ENCODE data around the gene GPR35. TPM values are rescaled to one million over a fixed set of nuclear protein-coding genes. Genes with fewer than 3 reads are reported as not detected.

The GPR35 gene
- total and polyA plus RNA-seq, 2 of the 13 experiments (the other 11 are each of a cell fraction or from before 2014, with no cell fraction given), result 27.1 to 44.2 TPM

- TF ChIP-seq FOXP1 (IDR thresholded peaks at IDR 0.05), result no peak
- peak; percentile 10; the same call in 1 of the 2 replicates for TF ChIP-seq FOXP1 (CRISPR knock-in tag; IDR thresholded peaks at IDR 0.05)
- TF ChIP-seq PLRG1 (conservative IDR thresholded peaks at IDR 0.05), result no peak
- no peak for TF ChIP-seq PRMT3 (CRISPR knock-in tag; IDR thresholded peaks at IDR 0.05; ENCODE audit: borderline replicate concordance, low read depth)
- TF ChIP-seq ZNF569 (CRISPR knock-in tag; IDR thresholded peaks at IDR 0.05; ENCODE audit: borderline replicate concordance), result no peak
- TF ChIP-seq, protein P1, sequence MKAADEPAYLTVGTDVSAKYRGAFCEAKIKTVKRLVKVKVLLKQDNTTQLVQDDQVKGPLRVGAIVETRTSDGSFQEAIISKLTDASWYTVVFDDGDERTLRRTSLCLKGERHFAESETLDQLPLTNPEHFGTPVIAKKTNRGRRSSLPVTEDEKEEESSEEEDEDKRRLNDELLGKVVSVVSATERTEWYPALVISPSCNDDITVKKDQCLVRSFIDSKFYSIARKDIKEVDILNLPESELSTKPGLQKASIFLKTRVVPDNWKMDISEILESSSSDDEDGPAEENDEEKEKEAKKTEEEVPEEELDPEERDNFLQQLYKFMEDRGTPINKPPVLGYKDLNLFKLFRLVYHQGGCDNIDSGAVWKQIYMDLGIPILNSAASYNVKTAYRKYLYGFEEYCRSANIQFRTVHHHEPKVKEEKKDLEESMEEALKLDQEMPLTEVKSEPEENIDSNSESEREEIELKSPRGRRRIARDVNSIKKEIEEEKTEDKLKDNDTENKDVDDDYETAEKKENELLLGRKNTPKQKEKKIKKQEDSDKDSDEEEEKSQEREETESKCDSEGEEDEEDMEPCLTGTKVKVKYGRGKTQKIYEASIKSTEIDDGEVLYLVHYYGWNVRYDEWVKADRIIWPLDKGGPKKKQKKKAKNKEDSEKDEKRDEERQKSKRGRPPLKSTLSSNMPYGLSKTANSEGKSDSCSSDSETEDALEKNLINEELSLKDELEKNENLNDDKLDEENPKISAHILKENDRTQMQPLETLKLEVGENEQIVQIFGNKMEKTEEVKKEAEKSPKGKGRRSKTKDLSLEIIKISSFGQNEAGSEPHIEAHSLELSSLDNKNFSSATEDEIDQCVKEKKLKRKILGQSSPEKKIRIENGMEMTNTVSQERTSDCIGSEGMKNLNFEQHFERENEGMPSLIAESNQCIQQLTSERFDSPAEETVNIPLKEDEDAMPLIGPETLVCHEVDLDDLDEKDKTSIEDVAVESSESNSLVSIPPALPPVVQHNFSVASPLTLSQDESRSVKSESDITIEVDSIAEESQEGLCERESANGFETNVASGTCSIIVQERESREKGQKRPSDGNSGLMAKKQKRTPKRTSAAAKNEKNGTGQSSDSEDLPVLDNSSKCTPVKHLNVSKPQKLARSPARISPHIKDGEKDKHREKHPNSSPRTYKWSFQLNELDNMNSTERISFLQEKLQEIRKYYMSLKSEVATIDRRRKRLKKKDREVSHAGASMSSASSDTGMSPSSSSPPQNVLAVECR (CRISPR knock-in tag; IDR thresholded peaks at IDR 0.05; ENCODE audit: borderline replicate concordance), result peak; percentile 76; the same call in 1 of the 2 replicates
- TF ChIP-seq RFX1 (IDR thresholded peaks at IDR 0.05), result no peak
- TF ChIP-seq ELF3 (CRISPR knock-in tag; IDR thresholded peaks at IDR 0.05), result peak; percentile 49; the same call in 1 of the 2 replicates
- TF ChIP-seq MTA1 (CRISPR knock-in tag; IDR thresholded peaks at IDR 0.05; ENCODE audit: borderline replicate concordance), result peak; percentile 81; the same call in 1 of the 2 replicates
- no peak for TF ChIP-seq TCF7 (IDR thresholded peaks at IDR 0.05; ENCODE audit: low read depth)
- no peak for TF ChIP-seq GFI1 (CRISPR knock-in tag; IDR thresholded peaks at IDR 0.05; ENCODE audit: borderline replicate concordance)
- no peak for TF ChIP-seq ZNF839 (CRISPR knock-in tag; IDR thresholded peaks at IDR 0.05; ENCODE audit: borderline replicate concordance)
- TF ChIP-seq KLF9 (CRISPR knock-in tag; IDR thresholded peaks at IDR 0.05; ENCODE audit: low read depth), result peak; percentile 98
- no peak for TF ChIP-seq SP1 (IDR thresholded peaks at IDR 0.05)
- peak; percentile 84 for TF ChIP-seq SP1 (CRISPR knock-in tag; IDR thresholded peaks at IDR 0.05)
- peak; percentile 55; the same call in 1 of the 2 replicates for TF ChIP-seq ISL2 (CRISPR knock-in tag; IDR thresholded peaks at IDR 0.05)
- TF ChIP-seq, protein P2, sequence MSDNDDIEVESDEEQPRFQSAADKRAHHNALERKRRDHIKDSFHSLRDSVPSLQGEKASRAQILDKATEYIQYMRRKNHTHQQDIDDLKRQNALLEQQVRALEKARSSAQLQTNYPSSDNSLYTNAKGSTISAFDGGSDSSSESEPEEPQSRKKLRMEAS (IDR thresholded peaks at IDR 0.05), result peak; percentile 99
- no peak for TF ChIP-seq PCBP2 (optimal IDR thresholded peaks at IDR 0.05; ENCODE audit: low read depth, low read length, poor library complexity, severe bottlenecking)
- TF ChIP-seq ZNF451 (CRISPR knock-in tag; IDR thresholded peaks at IDR 0.05), result no peak; the same call in 1 of the 2 replicates
- TF ChIP-seq STAT5B (CRISPR knock-in tag; IDR thresholded peaks at IDR 0.05), result no peak
- TF ChIP-seq ZNF432 (CRISPR knock-in tag; IDR thresholded peaks at IDR 0.05; ENCODE audit: borderline replicate concordance), result no peak
- TF ChIP-seq BCLAF1 (IDR thresholded peaks at IDR 0.05), result no peak
- TF ChIP-seq ZNF572 (CRISPR knock-in tag; IDR thresholded peaks at IDR 0.05), result peak; percentile 80; the same call in 1 of the 2 replicates
These were observed 45.3 kb upstream of the GPR35 start (continued) for GRCh38 chr2:240579771-240580614.
